ENCODE results near the gene DMXL2.

Gene DMXL2

GRCh38 chr15:51403946-51404695 is 218.4 kb downstream of the DMXL2 start:
- no peak for DNase-seq

- no peak for DNase-seq
These were observed 219.3 kb downstream of the DMXL2 start for GRCh38 chr15:51403072-51403878.

GRCh38 chr15:51401872-51402517 is 220.6 kb downstream of the DMXL2 start:
- DNase-seq = no peak

GRCh38 chr15:51401051-51401780 is 221.4 kb downstream of the DMXL2 start:
- no peak for DNase-seq

GRCh38 chr15:51398626-51399025 is 223.9 kb downstream of the DMXL2 start:
- no peak for DNase-seq
